Tibial nerve (tissue), 4 donors: ENCODE results near the gene TPCN1.

Experiments
- CTCF ChIP-seq, 5 experiments: fragments of 200-600 bp in 3 of 5; fragments of 450-650 bp in 2 of 5; sonication (generic) in 3 of 5; IDR thresholded peaks; one replicate each; pipeline ENCODE4 v1.5.1; 2016 to 2019; ENCODE audit warnings: antibody characterized with exemption in 5 of 5, mild to moderate bottlenecking in 3 of 5, moderate library complexity in 2 of 5
- EP300 ChIP-seq, 2 donors: sonication (generic); formaldehyde crosslinking; IDR thresholded peaks; one replicate each; pipeline ENCODE4 v1.6.1; 2017; ENCODE audit warnings: antibody characterized with exemption in 2 of 2, mild to moderate bottlenecking in 1 of 2

- TF ChIP-seq CTCF (IDR thresholded peaks at IDR 0.05) = no peak
- no peak for TF ChIP-seq EP300 (IDR thresholded peaks at IDR 0.05)
These were observed 9.3 kb downstream of the TPCN1 start for GRCh38 chr12:113230315-113231234.
